ENCODE results near the gene PLPP4.

- TF ChIP-seq CTCF (IDR thresholded peaks at IDR 0.05; ENCODE audit: low read depth, low read length), result no peak
- no peak for TF ChIP-seq POLR2A (IDR thresholded peaks at IDR 0.05; ENCODE audit: extremely low read depth, insufficient read length)
These were observed 54.1 kb downstream of the PLPP4 start for GRCh38 chr10:120511165-120511564.

Data from NB4 (cell line).